HPDE6-E6E7 (cell line): ENCODE measurements around the gene C10orf62.
A peak's percentile ranks its signal among the peaks of the same experiment; 100 is the strongest.
"Not testable (repeated sequence)": the region's sequence is repeated elsewhere in the genome, so short reads cannot be mapped to it uniquely, and the experiment has no call there.

ENCODE experiments used
- DNase-seq: peaks from one replicate; pipeline ENCODE4 v3.0.0; 2011; ENCODE audit warnings: missing footprints; ENCODE audit errors: extremely low spot score

The C10orf62 gene

DNA sequence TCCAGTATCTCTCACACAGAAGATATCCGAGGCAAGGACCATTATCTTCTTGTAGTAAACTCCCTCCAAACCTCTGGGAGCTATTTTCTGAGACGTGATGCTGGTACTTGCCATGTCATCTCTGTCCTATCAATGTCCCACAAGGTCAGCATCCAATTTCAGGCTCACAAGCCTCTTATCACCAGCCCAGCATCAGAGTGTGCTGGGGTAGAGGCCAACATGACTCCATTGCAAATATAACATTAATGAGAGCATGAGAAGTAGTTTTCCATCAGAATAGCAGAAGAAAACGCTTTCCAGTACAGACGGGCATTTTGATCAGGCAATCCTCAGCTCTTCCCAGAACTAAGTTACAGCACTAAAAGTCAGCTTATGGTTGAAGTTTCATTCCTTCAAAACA lies 38.2 kb downstream of the C10orf62 start:
- no peak for DNase-seq

DNA sequence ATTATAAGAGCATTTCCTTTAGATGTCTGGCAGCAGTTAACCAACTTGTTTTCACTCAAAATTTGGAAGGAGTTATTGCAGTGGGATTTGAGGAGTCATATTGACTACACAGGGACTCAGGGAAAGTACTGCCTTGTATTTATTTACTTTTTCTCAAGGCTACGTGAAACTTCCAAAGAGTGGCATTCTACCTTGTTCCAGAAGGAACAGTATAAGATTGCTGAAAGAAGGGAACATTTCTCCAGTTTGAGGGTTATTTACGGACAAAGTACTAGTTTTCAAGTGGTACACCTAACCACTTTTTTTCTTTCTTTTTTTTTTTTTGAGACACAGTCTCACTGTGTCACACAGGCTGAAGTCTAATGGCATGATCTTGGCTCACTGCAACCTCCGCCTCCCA lies 38.7 kb downstream of the C10orf62 start:
- no peak for DNase-seq

- DNase-seq = no peak
Observed at GRCh38 chr10:97629289-97629688, 39.8 kb downstream of the C10orf62 start.

DNA sequence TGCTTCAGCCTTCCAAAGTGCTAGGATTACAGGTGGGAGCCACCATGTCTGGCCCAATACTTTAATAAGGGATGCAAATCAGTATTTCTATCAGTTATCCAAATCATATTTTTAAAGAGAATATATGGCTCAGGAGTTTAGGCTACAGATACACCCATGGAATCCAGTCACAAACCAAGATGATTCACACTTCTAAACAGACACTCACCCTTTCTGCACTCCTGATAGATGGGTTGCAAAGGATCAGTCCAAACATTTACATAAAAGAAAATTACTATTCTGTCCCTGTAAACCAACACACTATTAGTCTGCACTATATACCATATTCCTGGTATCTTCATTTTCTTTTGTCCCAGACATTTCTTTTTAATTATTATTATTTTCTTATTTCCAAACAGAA lies 41.6 kb downstream of the C10orf62 start:
- no peak for DNase-seq

DNA sequence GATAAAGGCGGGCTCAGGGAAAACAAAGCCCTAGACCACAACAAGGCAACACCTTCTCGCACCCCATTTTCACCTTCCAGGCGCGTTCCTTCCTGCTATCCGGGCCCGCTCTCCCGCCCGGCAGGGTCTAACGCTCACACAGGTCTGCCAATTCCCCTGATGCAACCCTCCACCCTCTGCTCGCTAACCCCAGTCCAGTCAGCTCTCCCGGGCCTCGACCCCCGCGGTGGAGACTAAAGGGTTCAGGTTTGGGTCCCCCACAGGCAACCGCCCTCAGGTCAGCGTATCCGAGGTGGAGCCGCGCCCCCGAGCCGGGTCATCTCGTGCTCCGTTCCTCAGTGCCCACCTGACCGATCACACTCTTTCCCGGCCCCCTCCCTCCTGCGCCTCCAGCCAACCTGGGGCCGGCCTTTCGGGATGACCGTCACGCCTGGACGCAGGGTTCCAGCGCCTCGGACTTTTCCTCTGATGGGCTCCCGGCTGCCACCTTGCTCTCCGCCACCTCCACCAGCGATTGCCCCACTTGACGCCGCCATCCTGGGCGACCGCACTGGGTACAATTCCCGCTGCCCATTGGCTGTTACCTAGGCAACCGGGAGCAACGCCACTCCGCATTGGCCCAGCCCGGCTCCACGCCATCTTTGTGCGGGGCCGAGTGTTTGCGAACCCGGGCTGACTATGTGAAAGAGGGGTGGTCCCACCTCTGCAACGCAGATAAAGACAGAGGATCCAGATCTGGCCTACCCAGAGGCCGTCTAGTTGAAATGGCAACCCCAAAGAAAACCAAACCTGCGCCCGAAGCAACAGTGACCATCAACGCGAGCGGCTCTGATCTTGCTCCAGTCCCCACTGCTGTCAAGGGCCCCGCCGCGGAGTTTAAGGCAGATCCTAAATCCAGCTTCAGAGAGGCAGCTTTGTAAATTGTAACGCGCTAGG lies 43.7 kb downstream of the C10orf62 start, which contains the start of gene MORN4:
MORN4 (minus strand) TSS at position 552 of the 936 bp plus-strand sequence. CDS start 13,847 bp downstream, outside the sequence.
- peak; percentile 96 for DNase-seq

DNA sequence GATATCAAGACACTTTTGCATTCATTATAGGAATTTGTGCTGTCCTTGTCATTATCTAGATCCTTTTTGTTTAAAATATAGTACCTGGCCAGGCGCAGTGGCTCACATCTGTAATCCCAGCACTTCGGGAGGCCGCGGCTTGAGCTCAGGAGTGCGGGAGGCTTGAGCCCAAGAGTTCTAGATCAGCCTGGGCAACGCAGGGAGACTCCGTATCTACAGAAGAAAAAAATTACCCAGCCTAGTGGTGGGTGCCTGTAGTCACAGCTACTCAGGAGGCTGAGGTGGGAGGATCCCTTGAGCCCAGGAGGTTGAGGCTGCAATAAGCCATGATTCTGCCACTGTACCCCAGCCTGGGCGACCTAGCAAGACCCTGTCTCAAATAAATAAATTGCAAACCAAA lies 44.4 kb downstream of the C10orf62 start:
- DNase-seq = no peak

GRCh38 chr10:97635577-97635976 lies 46.1 kb downstream of the C10orf62 start:
- no peak for DNase-seq

DNA sequence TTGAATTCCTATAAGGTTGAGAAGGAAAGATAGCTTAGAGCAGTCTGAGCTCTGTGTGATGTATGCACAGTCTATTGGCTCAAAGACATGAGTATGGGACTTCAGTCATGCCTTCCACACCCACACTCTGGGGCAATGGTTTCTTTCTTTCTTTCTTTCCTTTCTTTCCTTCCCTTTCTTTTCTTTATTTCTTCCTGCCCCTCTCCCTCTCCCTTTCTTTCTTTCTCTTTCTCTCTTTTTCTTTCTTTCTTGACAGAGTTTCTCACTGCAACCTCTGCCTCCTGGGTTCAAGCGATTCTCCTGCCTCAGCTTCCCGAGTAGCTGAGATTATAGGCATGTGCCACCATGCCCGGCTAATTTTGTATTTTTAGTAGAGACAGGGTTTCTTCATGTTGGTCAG lies 49.6 kb downstream of the C10orf62 start:
- DNase-seq = not testable (repeated sequence)

DNA sequence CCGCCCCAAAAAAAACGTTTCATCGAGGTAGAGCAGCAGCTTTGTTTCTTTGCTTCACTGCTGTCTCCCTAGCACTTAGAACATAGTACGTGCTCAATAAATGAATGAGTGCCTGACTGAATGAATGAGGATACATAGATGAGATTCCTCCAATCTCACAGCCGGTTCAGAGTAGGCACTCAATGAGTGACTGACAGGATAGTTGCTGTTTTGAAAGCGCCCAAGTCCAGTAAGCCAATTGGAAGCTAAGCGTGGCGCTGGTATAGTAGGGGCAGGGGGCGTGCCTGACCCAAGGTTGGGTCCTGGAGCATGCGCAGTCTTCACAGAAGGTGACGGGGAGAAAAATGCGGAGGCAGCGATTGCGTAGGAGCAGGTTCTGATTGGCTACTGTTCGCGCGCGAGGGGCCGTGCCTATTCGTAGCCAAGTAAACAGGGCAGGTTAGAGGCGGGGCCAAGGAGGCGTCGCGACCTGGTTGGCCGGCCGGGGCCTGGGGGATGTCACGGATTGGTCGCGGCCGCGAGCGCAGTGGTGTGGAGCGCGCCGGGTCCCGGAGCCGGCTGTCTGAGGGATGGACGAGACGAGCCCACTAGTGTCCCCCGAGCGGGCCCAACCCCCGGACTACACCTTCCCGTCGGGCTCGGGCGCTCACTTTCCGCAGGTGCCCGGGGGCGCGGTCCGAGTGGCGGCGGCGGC lies 50.8 kb downstream of the C10orf62 start, which contains the start of gene PI4K2A:
PI4K2A (plus strand) TSS at position 498 of the 694 bp plus-strand sequence; CDS start at position 570, 72 bp downstream.
- DNase-seq = peak; percentile 98
